Endothelial cell of umbilical vein (primary cell): ENCODE measurements around the gene TMEM87B.

Experiments used
- EZH2 ChIP-seq: IDR thresholded peaks from 2 replicates; pipeline ENCODE4 v1.6.1; 2012; ENCODE audit warnings: borderline replicate concordance, low read depth, mild to moderate bottlenecking, moderate library complexity, low read length, inconsistent platforms; ENCODE audit not compliant: severe bottlenecking
- FOS ChIP-seq: IDR thresholded peaks from 2 replicates; pipeline ENCODE4 v1.6.1; 2011; ENCODE audit warnings: mild to moderate bottlenecking, low read length, moderate library complexity, borderline replicate concordance; ENCODE audit not compliant: insufficient read depth
- GATA2 ChIP-seq: IDR thresholded peaks from 2 replicates; pipeline ENCODE4 v1.7.0; 2011; ENCODE audit warnings: low read depth, mild to moderate bottlenecking, moderate library complexity, mixed read lengths, low read length; ENCODE audit not compliant: insufficient read length, insufficient read depth
- JUN ChIP-seq: IDR thresholded peaks from 2 replicates; pipeline ENCODE4 v1.6.1; 2011; ENCODE audit warnings: borderline replicate concordance, low read depth; ENCODE audit not compliant: insufficient read length, insufficient read depth
- POLR2A ChIP-seq: IDR thresholded peaks from 2 replicates; pipeline ENCODE4 v1.6.1; 2012; ENCODE audit warnings: low read depth, mild to moderate bottlenecking, control low read depth, low read length
- POLR2AphosphoS5 ChIP-seq: IDR thresholded peaks from 2 replicates; pipeline ENCODE4 v1.6.1; 2012; ENCODE audit warnings: low read depth, mild to moderate bottlenecking, control low read depth, low read length, moderate library complexity; ENCODE audit not compliant: insufficient read depth
- TF ChIP-seq, protein P1 (sequence below), 2 donors: IDR thresholded peaks; 1 replicate in 1 of 2; 2 replicates in 1 of 2; pipeline ENCODE4 v1.5.1; 2011; ENCODE audit warnings: low read length in 2 of 2, mild to moderate bottlenecking in 2 of 2, moderate library complexity in 2 of 2, control low read depth in 1 of 2, inconsistent platforms in 1 of 2, low read depth in 1 of 2; ENCODE audit not compliant: insufficient read depth in 1 of 2; ENCODE audit errors: extremely low read depth in 1 of 2
- TF ChIP-seq, protein P2 (sequence below): IDR thresholded peaks from 2 replicates; pipeline ENCODE4 v1.6.1; 2011; ENCODE audit not compliant: insufficient read depth, insufficient read length

DNA sequence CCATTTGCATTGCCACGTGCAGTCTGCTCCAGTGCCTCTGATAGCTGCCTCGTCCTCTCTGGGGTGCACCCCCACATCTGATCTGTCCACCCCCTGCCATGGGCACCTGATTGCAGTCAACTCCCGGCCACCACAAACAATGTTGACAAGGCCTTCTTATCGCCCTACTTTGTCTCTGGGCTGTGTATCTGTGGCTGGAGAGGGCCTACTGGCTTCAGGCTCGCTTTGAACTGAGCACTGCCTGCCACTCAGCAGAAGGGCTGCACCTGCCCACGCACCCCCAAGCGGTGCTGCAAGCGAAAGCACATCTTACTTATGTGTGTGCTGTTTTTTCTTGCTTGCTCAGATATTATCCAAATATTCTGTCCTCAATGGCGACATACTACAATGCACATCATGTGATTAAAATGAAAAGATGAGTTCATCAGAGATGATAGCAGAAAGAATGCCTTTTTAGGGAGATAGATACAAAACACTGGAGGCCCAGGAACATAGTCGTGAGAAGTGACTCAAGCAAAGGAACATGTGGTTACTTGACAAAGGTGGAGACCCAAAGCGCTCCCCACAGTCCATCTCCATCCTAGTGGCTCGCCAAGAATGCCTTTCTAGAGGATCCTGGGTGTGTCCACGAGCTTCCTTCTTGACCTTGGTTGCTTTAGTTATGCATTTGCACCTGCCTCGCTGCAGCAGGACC, 111.9 kb downstream of the TMEM87B start:
- TF ChIP-seq, protein P1, sequence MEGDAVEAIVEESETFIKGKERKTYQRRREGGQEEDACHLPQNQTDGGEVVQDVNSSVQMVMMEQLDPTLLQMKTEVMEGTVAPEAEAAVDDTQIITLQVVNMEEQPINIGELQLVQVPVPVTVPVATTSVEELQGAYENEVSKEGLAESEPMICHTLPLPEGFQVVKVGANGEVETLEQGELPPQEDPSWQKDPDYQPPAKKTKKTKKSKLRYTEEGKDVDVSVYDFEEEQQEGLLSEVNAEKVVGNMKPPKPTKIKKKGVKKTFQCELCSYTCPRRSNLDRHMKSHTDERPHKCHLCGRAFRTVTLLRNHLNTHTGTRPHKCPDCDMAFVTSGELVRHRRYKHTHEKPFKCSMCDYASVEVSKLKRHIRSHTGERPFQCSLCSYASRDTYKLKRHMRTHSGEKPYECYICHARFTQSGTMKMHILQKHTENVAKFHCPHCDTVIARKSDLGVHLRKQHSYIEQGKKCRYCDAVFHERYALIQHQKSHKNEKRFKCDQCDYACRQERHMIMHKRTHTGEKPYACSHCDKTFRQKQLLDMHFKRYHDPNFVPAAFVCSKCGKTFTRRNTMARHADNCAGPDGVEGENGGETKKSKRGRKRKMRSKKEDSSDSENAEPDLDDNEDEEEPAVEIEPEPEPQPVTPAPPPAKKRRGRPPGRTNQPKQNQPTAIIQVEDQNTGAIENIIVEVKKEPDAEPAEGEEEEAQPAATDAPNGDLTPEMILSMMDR (IDR thresholded peaks at IDR 0.05; ENCODE audit: extremely low read depth in 1 of 2, insufficient read depth in 1 of 2, low read depth in 1 of 2, low read length in 2 of 2): no peak
- TF ChIP-seq POLR2A: no peak
- TF ChIP-seq POLR2AphosphoS5: no peak
- no peak for TF ChIP-seq EZH2
- no peak for TF ChIP-seq GATA2
- TF ChIP-seq, protein P2, sequence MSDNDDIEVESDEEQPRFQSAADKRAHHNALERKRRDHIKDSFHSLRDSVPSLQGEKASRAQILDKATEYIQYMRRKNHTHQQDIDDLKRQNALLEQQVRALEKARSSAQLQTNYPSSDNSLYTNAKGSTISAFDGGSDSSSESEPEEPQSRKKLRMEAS: no peak
- no peak for TF ChIP-seq FOS
- no peak for TF ChIP-seq JUN
